HepG2 (cell line): ENCODE results near the gene RNF125. TPM values are rescaled to one million over a fixed set of nuclear protein-coding genes. Genes with fewer than 3 reads are reported as not detected.
A peak's percentile ranks its signal among the peaks of the same experiment; 100 is the strongest.

Experiments
- ARHGAP35 ChIP-seq: sonication (generic); formaldehyde crosslinking; IDR thresholded peaks from 2 replicates; pipeline ENCODE4 v1.9.0; 2022; ENCODE audit warnings: mild to moderate bottlenecking, inconsistent platforms, moderate library complexity, missing genetic modification reagents, borderline replicate concordance
- EHMT2 ChIP-seq: fragments of 200-600 bp; sonication (generic); IDR thresholded peaks from 2 replicates; pipeline ENCODE4 v1.7.0; 2017; ENCODE audit warnings: antibody characterized with exemption, low read depth, low read length, borderline replicate concordance
- JUND ChIP-seq: sonication (generic); formaldehyde crosslinking; IDR thresholded peaks from 2 replicates; pipeline ENCODE4 v1.8.0; 2022; ENCODE audit warnings: mild to moderate bottlenecking, missing genetic modification reagents
- KLF13 ChIP-seq: sonication (generic); formaldehyde crosslinking; IDR thresholded peaks from 2 replicates; pipeline ENCODE4 v1.4.0; 2020; ENCODE audit warnings: mild to moderate bottlenecking, missing genetic modification reagents
- MED13 ChIP-seq: sonication (generic); formaldehyde crosslinking; IDR thresholded peaks from 2 replicates; pipeline ENCODE4 v1.5.0; 2020; ENCODE audit warnings: missing genetic modification reagents
- NCOA2 ChIP-seq: sonication (generic); formaldehyde crosslinking; IDR thresholded peaks from 2 replicates; pipeline ENCODE4 v1.8.0; 2022; ENCODE audit warnings: inconsistent platforms
- SNAI1 ChIP-seq: sonication (generic); formaldehyde crosslinking; IDR thresholded peaks from 2 replicates; pipeline ENCODE4 v1.5.0; 2020; ENCODE audit warnings: mild to moderate bottlenecking, missing genetic modification reagents, borderline replicate concordance
- ZNF253 ChIP-seq: sonication (generic); formaldehyde crosslinking; IDR thresholded peaks from 2 replicates; pipeline ENCODE4 v1.8.0; 2022; ENCODE audit warnings: mild to moderate bottlenecking, missing genetic modification reagents, borderline replicate concordance
- polyA plus RNA-seq, 8 experiments: library from polyadenylated mRNA; depleted of rRNA in 3 of 8; stranded (reverse) in 7 of 8; unstranded in 1 of 8; fragments of >200 nt; fragmentation: Illumina TruSeq in 4 of 8; extraction: Trizol in 4 of 8; gene quantifications; 2 replicates each; pipeline versions ENCODE4 v1.2.1 to v1.2.3, GENCODE V29; 2011 to 2016; ENCODE audit warnings: low read depth in 4 of 8, missing spikeins in 1 of 8, mixed read lengths in 1 of 8; ENCODE audit not compliant: insufficient read depth in 1 of 8
- total RNA-seq, 5 experiments: library from RNA; depleted of rRNA; stranded (reverse); fragments of >200 nt; fragmentation: Illumina TruSeq; extraction: Trizol; gene quantifications; 2 replicates each; pipeline ENCODE4 v1.2.3, GENCODE V29; 2016; ENCODE audit warnings: low read depth in 1 of 5
- TF ChIP-seq, protein P1 (sequence below): IDR thresholded peaks from 2 replicates; pipeline ENCODE4 v1.6.1; 2016; ENCODE audit warnings: control low read depth
- TF ChIP-seq, protein P2 (sequence below): sonication (generic); formaldehyde crosslinking; IDR thresholded peaks from 2 replicates; pipeline ENCODE4 v1.5.0; 2020; ENCODE audit warnings: missing genetic modification reagents
- TF ChIP-seq, protein P3 (sequence below): sonication (generic); formaldehyde crosslinking; IDR thresholded peaks from 2 replicates; pipeline ENCODE4 v1.5.1; 2020; ENCODE audit warnings: missing genetic modification reagents, mild to moderate bottlenecking, borderline replicate concordance
- TF ChIP-seq, protein P4 (sequence below): sonication (generic); formaldehyde crosslinking; IDR thresholded peaks from 2 replicates; pipeline ENCODE4 v1.4.0; 2020; ENCODE audit warnings: mild to moderate bottlenecking, missing genetic modification reagents
- TF ChIP-seq, protein P5 (sequence below): sonication (generic); formaldehyde crosslinking; IDR thresholded peaks from 2 replicates; pipeline ENCODE4 v1.4.0; 2020; ENCODE audit warnings: missing genetic modification reagents

Gene RNF125
- total and polyA plus RNA-seq, 2 of the 13 experiments (the other 11 are each of a cell fraction or from before 2014, with no cell fraction given), result 0.58 to 1.8 TPM

DNA sequence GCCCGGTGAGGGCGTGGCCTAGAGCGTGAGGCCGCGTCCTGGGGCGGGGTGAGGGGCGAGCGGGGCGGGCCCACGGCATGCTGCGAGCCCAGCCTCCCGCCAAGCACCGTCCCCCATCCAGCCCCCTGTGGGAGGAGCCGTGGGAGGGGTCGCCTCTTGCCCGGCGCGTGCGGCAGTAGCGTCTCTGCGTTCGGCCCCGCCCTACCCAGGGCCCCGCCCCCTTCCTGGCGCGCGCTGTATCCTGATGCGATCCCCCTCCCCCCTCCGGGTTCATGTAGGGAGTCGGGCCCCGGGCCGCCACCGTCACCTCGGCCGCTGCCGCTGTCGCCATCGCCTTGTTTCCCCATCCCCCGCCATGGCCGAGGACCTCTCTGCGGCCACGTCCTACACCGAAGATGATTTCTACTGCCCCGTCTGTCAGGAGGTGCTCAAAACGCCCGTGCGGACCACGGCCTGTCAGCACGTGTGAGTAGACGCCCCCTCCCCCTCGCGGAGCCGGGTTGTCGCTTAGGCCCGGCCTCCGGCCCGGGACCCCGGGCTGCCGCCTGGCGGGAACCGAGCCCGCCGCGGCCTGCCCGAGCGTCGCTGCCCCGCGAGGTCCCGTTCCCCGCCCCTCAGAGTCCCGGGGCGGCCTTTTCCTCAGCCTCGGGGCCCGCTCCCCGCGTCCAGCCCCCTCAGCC is 73.9 kb downstream of the RNF125 start (continued):
- TF ChIP-seq ARHGAP35 (CRISPR knock-in tag) (0 out of 2 replicates have a peak, but pooled peaks have one; percentile 32), JUND (CRISPR knock-in tag) (no peak), EHMT2 (no peak), KLF13 (CRISPR knock-in tag) (no peak; the same call in 1 of the 2 replicates), SNAI1 (CRISPR knock-in tag) (no peak), NCOA2 (CRISPR knock-in tag) (no peak), ZNF253 (0 out of 2 replicates have a peak, but pooled peaks have one; percentile 35), MED13 (CRISPR knock-in tag) (no peak)
- TF ChIP-seq, protein P1, sequence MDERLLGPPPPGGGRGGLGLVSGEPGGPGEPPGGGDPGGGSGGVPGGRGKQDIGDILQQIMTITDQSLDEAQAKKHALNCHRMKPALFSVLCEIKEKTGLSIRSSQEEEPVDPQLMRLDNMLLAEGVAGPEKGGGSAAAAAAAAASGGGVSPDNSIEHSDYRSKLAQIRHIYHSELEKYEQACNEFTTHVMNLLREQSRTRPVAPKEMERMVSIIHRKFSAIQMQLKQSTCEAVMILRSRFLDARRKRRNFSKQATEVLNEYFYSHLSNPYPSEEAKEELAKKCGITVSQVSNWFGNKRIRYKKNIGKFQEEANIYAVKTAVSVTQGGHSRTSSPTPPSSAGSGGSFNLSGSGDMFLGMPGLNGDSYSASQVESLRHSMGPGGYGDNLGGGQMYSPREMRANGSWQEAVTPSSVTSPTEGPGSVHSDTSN, result no peak
- TF ChIP-seq, protein P2, sequence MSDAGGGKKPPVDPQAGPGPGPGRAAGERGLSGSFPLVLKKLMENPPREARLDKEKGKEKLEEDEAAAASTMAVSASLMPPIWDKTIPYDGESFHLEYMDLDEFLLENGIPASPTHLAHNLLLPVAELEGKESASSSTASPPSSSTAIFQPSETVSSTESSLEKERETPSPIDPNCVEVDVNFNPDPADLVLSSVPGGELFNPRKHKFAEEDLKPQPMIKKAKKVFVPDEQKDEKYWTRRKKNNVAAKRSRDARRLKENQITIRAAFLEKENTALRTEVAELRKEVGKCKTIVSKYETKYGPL (CRISPR knock-in tag), result no peak; the same call in 1 of the 2 replicates
- TF ChIP-seq, protein P3, sequence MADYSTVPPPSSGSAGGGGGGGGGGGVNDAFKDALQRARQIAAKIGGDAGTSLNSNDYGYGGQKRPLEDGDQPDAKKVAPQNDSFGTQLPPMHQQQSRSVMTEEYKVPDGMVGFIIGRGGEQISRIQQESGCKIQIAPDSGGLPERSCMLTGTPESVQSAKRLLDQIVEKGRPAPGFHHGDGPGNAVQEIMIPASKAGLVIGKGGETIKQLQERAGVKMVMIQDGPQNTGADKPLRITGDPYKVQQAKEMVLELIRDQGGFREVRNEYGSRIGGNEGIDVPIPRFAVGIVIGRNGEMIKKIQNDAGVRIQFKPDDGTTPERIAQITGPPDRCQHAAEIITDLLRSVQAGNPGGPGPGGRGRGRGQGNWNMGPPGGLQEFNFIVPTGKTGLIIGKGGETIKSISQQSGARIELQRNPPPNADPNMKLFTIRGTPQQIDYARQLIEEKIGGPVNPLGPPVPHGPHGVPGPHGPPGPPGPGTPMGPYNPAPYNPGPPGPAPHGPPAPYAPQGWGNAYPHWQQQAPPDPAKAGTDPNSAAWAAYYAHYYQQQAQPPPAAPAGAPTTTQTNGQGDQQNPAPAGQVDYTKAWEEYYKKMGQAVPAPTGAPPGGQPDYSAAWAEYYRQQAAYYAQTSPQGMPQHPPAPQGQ (CRISPR knock-in tag), result no peak
- TF ChIP-seq, protein P4, sequence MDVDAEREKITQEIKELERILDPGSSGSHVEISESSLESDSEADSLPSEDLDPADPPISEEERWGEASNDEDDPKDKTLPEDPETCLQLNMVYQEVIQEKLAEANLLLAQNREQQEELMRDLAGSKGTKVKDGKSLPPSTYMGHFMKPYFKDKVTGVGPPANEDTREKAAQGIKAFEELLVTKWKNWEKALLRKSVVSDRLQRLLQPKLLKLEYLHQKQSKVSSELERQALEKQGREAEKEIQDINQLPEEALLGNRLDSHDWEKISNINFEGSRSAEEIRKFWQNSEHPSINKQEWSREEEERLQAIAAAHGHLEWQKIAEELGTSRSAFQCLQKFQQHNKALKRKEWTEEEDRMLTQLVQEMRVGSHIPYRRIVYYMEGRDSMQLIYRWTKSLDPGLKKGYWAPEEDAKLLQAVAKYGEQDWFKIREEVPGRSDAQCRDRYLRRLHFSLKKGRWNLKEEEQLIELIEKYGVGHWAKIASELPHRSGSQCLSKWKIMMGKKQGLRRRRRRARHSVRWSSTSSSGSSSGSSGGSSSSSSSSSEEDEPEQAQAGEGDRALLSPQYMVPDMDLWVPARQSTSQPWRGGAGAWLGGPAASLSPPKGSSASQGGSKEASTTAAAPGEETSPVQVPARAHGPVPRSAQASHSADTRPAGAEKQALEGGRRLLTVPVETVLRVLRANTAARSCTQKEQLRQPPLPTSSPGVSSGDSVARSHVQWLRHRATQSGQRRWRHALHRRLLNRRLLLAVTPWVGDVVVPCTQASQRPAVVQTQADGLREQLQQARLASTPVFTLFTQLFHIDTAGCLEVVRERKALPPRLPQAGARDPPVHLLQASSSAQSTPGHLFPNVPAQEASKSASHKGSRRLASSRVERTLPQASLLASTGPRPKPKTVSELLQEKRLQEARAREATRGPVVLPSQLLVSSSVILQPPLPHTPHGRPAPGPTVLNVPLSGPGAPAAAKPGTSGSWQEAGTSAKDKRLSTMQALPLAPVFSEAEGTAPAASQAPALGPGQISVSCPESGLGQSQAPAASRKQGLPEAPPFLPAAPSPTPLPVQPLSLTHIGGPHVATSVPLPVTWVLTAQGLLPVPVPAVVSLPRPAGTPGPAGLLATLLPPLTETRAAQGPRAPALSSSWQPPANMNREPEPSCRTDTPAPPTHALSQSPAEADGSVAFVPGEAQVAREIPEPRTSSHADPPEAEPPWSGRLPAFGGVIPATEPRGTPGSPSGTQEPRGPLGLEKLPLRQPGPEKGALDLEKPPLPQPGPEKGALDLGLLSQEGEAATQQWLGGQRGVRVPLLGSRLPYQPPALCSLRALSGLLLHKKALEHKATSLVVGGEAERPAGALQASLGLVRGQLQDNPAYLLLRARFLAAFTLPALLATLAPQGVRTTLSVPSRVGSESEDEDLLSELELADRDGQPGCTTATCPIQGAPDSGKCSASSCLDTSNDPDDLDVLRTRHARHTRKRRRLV, result no peak
- TF ChIP-seq, protein P5, sequence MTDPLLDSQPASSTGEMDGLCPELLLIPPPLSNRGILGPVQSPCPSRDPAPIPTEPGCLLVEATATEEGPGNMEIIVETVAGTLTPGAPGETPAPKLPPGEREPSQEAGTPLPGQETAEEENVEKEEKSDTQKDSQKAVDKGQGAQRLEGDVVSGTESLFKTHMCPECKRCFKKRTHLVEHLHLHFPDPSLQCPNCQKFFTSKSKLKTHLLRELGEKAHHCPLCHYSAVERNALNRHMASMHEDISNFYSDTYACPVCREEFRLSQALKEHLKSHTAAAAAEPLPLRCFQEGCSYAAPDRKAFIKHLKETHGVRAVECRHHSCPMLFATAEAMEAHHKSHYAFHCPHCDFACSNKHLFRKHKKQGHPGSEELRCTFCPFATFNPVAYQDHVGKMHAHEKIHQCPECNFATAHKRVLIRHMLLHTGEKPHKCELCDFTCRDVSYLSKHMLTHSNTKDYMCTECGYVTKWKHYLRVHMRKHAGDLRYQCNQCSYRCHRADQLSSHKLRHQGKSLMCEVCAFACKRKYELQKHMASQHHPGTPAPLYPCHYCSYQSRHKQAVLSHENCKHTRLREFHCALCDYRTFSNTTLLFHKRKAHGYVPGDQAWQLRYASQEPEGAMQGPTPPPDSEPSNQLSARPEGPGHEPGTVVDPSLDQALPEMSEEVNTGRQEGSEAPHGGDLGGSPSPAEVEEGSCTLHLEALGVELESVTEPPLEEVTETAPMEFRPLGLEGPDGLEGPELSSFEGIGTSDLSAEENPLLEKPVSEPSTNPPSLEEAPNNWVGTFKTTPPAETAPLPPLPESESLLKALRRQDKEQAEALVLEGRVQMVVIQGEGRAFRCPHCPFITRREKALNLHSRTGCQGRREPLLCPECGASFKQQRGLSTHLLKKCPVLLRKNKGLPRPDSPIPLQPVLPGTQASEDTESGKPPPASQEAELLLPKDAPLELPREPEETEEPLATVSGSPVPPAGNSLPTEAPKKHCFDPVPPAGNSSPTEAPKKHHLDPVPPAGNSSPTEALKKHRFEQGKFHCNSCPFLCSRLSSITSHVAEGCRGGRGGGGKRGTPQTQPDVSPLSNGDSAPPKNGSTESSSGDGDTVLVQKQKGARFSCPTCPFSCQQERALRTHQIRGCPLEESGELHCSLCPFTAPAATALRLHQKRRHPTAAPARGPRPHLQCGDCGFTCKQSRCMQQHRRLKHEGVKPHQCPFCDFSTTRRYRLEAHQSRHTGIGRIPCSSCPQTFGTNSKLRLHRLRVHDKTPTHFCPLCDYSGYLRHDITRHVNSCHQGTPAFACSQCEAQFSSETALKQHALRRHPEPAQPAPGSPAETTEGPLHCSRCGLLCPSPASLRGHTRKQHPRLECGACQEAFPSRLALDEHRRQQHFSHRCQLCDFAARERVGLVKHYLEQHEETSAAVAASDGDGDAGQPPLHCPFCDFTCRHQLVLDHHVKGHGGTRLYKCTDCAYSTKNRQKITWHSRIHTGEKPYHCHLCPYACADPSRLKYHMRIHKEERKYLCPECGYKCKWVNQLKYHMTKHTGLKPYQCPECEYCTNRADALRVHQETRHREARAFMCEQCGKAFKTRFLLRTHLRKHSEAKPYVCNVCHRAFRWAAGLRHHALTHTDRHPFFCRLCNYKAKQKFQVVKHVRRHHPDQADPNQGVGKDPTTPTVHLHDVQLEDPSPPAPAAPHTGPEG (CRISPR knock-in tag), result peak; percentile 27; the same call in 1 of the 2 replicates
